GM23338 (cell line): ENCODE data around the gene AP2A2. TPM values are rescaled to one million over a fixed set of nuclear protein-coding genes. Genes with fewer than 3 reads are reported as not detected.

ENCODE experiments used
- ATAC-seq: fragments of 200-7000 bp; cut with Tn5 transposase; 3 replicates; pipeline ENCODE4 v1.9.1; 2020
- DNase-seq: peaks from one replicate; pipeline ENCODE4 v3.0.0-alpha.2; 2015; ENCODE audit warnings: low spot score
- H2AFZ ChIP-seq: fragments of 200-600 bp; sonication (generic); 2 replicates; pipeline ENCODE4 v1.8.0; 2016; ENCODE audit warnings: antibody characterized with exemption, mild to moderate bottlenecking, moderate library complexity
- H3F3A ChIP-seq: fragments of 200-600 bp; sonication (generic); replicated peaks from 2 replicates; pipeline ENCODE4 v1.8.0; 2017; ENCODE audit warnings: antibody characterized with exemption, mixed run types, low read depth
- H3K27ac ChIP-seq: fragments of 200-600 bp; sonication (generic); 2 replicates; pipeline ENCODE4 v1.6.1; 2016; ENCODE audit warnings: low read depth
- H3K27me3 ChIP-seq: fragments of 200-600 bp; sonication (generic); 2 replicates; pipeline ENCODE4 v1.8.0; 2016; ENCODE audit warnings: mild to moderate bottlenecking, mixed run types, moderate library complexity; ENCODE audit not compliant: insufficient read depth
- H3K36me3 ChIP-seq: fragments of 200-600 bp; sonication (generic); 2 replicates; pipeline ENCODE4 v1.8.0; 2016; ENCODE audit warnings: mild to moderate bottlenecking; ENCODE audit not compliant: insufficient read depth
- H3K4me1 ChIP-seq: fragments of 200-600 bp; sonication (generic); 2 replicates; pipeline ENCODE4 v1.8.0; 2016; ENCODE audit warnings: mild to moderate bottlenecking, moderate library complexity; ENCODE audit not compliant: insufficient read depth
- H3K4me2 ChIP-seq: fragments of 200-600 bp; sonication (generic); 2 replicates; pipeline ENCODE4 v1.7.1; 2017; ENCODE audit warnings: mixed run types
- H3K4me3 ChIP-seq: fragments of 200-600 bp; sonication (generic); 2 replicates; pipeline ENCODE4 v1.6.1; 2016; ENCODE audit warnings: mixed run types
- H3K79me2 ChIP-seq: fragments of 200-600 bp; sonication (generic); replicated peaks from 2 replicates; pipeline ENCODE4 v1.8.0; 2017; ENCODE audit warnings: mild to moderate bottlenecking; ENCODE audit not compliant: insufficient read depth
- H3K9me2 ChIP-seq: fragments of 200-600 bp; sonication (generic); 2 replicates; pipeline ENCODE4 v1.8.0; 2017; ENCODE audit not compliant: insufficient read depth
- H4K20me1 ChIP-seq: fragments of 200-600 bp; sonication (generic); replicated peaks from 2 replicates; pipeline ENCODE4 v1.8.0; 2017; ENCODE audit warnings: mild to moderate bottlenecking; ENCODE audit not compliant: insufficient read depth
- H3K27ac Mint-ChIP-seq: 2 replicates; pipeline ENCODE4 v1.8.0; 2020; ENCODE audit warnings: inconsistent platforms, mild to moderate bottlenecking, moderate library complexity, mixed read lengths
- H3K27me3 Mint-ChIP-seq: 3 replicates; pipeline ENCODE4 v1.8.0; 2022; ENCODE audit warnings: low read depth, mild to moderate bottlenecking, moderate library complexity, mixed read lengths, inconsistent platforms; ENCODE audit not compliant: insufficient read depth, poor library complexity
- H3K36me3 Mint-ChIP-seq: 3 replicates; pipeline ENCODE4 v1.8.0; 2021; ENCODE audit warnings: low read depth, mild to moderate bottlenecking, inconsistent platforms, moderate library complexity, mixed read lengths
- H3K4me1 Mint-ChIP-seq: 3 replicates; pipeline ENCODE4 v1.8.0; 2020; ENCODE audit warnings: mild to moderate bottlenecking, inconsistent platforms, mixed read lengths
- H3K4me3 Mint-ChIP-seq: 3 replicates; pipeline ENCODE4 v1.8.0; 2021; ENCODE audit warnings: moderate library complexity, mild to moderate bottlenecking, inconsistent platforms, mixed read lengths
- H3K9me3 Mint-ChIP-seq: 3 replicates; pipeline ENCODE4 v1.8.0; 2020; ENCODE audit warnings: moderate library complexity, mild to moderate bottlenecking, inconsistent platforms, mixed read lengths
- CREB1 ChIP-seq: fragments of 250-450 bp; sonication (Bioruptor Pico); IDR thresholded peaks from 2 replicates; pipeline ENCODE4 v1.5.0; 2020; ENCODE audit warnings: low read depth, mild to moderate bottlenecking, moderate library complexity
- EZH2 ChIP-seq: fragments of 200-600 bp; sonication (generic); IDR thresholded peaks from one replicate; pipeline ENCODE4 v1.8.0; 2017; ENCODE audit warnings: antibody characterized with exemption, mild to moderate bottlenecking, low read depth; ENCODE audit not compliant: unreplicated experiment
- EZH2phosphoT487 ChIP-seq: fragments of 200-600 bp; sonication (generic); IDR thresholded peaks from one replicate; pipeline ENCODE4 v1.8.1; 2018; ENCODE audit warnings: antibody characterized with exemption; ENCODE audit not compliant: unreplicated experiment
- JUNB ChIP-seq: IDR thresholded peaks from one replicate; pipeline ENCODE4 v1.6.1; 2016; ENCODE audit warnings: antibody characterized with exemption; ENCODE audit not compliant: unreplicated experiment
- NANOG ChIP-seq: IDR thresholded peaks from 2 replicates; pipeline ENCODE4 v1.6.1; 2016; ENCODE audit warnings: antibody characterized with exemption, borderline replicate concordance
- POLR2AphosphoS5 ChIP-seq: IDR thresholded peaks from 2 replicates; pipeline ENCODE4 v1.6.1; 2016; ENCODE audit warnings: antibody characterized with exemption, low read depth
- STAT1 ChIP-seq: IDR thresholded peaks from one replicate; pipeline ENCODE4 v1.6.1; 2016; ENCODE audit warnings: antibody characterized with exemption; ENCODE audit not compliant: unreplicated experiment
- ZNF114 ChIP-seq: fragments of 250-450 bp; sonication (Bioruptor Pico); IDR thresholded peaks from 2 replicates; pipeline ENCODE4 v1.5.0; 2020; ENCODE audit warnings: mild to moderate bottlenecking, moderate library complexity
- ZNF331 ChIP-seq: fragments of 250-450 bp; sonication (Bioruptor Pico); IDR thresholded peaks from 2 replicates; pipeline ENCODE4 v1.5.0; 2020; ENCODE audit warnings: low read depth, mild to moderate bottlenecking, moderate library complexity
- ZNF462 ChIP-seq: fragments of 250-450 bp; sonication (Bioruptor Pico); IDR thresholded peaks from 2 replicates; pipeline ENCODE4 v1.5.0; 2020; ENCODE audit warnings: mild to moderate bottlenecking, moderate library complexity
- polyA plus RNA-seq: library from polyadenylated mRNA; unstranded; fragments of >200 nt; fragmentation: Nextera tagmentation; extraction: Ambion mirVana; gene quantifications from 2 replicates; pipeline ENCODE4 v1.2.1, GENCODE V29; 2016
- total RNA-seq: library from RNA; depleted of rRNA; stranded (reverse); fragments of >200 nt; shearing (Covaris generic); gene quantifications from 2 replicates; pipeline ENCODE4 v1.2.3, GENCODE V29; 2014
- TF ChIP-seq, protein P1 (sequence below), 2 experiments: fragments of 200-600 bp in 1 of 2; sonication (generic) in 1 of 2; conservative IDR thresholded peaks; 2 replicates each; pipeline versions ENCODE4 v1.5.1 to v1.6.1; 2016 to 2017; ENCODE audit warnings: antibody characterized with exemption in 2 of 2, low read depth in 2 of 2, mild to moderate bottlenecking in 2 of 2, moderate library complexity in 1 of 2
- TF ChIP-seq, protein P2 (sequence below): IDR thresholded peaks from one replicate; pipeline ENCODE4 v1.6.1; 2018; ENCODE audit warnings: antibody characterized with exemption; ENCODE audit not compliant: unreplicated experiment
- TF ChIP-seq, protein P3 (sequence below): IDR thresholded peaks from 2 replicates; pipeline ENCODE4 v1.6.1; 2016; ENCODE audit warnings: antibody characterized with exemption

The AP2A2 gene
- total and polyA plus RNA-seq, 2 experiments from 2014 or later = 23.7 to 47.5 TPM

DNA sequence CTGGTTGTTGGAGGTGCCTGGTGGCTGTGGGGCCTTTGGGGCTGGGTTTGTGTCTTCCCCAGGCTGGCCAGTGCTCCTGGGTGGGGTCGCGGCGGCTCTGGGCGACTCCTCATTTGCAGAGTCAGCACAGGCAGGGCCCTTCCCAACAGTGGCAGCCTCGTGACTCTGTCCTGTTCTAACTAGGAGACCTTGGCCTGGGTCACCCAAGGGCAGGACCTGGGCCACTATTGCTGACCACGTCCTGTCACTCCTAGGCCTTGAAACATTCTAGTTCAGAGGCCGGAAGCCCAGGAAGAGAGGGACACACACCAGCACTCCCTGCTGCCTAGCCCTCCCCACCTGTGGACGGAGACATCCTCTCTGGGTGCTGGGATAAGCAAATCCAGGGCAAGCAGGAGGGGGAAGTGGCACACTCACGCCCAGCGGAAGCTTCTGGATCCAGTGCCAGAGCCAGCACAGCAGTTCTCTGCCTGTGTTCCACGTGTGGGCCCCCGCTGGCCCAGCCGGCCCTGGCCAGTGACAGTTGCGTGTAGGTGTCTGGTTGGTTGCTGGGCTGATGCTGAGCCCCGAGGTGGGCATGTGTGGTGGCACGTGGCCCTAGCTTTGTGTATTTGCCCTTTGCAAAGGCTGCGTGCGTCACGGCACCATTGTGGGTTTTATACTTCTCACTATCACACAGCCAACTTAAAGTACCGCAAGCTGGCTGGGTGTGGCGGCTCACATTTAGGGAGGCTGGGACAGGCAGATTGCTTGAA, 10.7 kb upstream of the AP2A2 start:
- ATAC-seq (no peak), DNase-seq (no peak)
- Histone ChIP-seq H3K4me3 (no peak overlapping the region), H3K27ac (no peak overlapping the region), H3F3A (peaks cover 22% of the 10 kb centered on the region; the same call in 1 of the 2 replicates), H3K36me3 (no peaks in the 10 kb centered on the region), H4K20me1 (no peaks in the 10 kb centered on the region; the same call in 1 of the 2 replicates), H3K4me2 (no peak overlapping the region), H3K27me3 (no peaks in the 10 kb centered on the region), H3K79me2 (peaks cover 6% of the 10 kb centered on the region), H2AFZ (no peak overlapping the region), H3K4me1 (peaks cover 7% of the 10 kb centered on the region; the same call in 1 of the 2 replicates), H3K9me2 (no peaks in the 10 kb centered on the region)
- H3K4me3 Mint-ChIP-seq = no peak overlapping the region
- TF ChIP-seq, protein P1, sequence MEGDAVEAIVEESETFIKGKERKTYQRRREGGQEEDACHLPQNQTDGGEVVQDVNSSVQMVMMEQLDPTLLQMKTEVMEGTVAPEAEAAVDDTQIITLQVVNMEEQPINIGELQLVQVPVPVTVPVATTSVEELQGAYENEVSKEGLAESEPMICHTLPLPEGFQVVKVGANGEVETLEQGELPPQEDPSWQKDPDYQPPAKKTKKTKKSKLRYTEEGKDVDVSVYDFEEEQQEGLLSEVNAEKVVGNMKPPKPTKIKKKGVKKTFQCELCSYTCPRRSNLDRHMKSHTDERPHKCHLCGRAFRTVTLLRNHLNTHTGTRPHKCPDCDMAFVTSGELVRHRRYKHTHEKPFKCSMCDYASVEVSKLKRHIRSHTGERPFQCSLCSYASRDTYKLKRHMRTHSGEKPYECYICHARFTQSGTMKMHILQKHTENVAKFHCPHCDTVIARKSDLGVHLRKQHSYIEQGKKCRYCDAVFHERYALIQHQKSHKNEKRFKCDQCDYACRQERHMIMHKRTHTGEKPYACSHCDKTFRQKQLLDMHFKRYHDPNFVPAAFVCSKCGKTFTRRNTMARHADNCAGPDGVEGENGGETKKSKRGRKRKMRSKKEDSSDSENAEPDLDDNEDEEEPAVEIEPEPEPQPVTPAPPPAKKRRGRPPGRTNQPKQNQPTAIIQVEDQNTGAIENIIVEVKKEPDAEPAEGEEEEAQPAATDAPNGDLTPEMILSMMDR (conservative IDR thresholded peaks at IDR 0.05; ENCODE audit: low read depth in 2 of 2) = no peak
- TF ChIP-seq NANOG = no peak
- no peak for TF ChIP-seq CREB1 (CRISPR knock-in tag)
- TF ChIP-seq EZH2phosphoT487 = no peak
- no peak for TF ChIP-seq ZNF114 (CRISPR knock-in tag)
- no peak for TF ChIP-seq ZNF331 (CRISPR knock-in tag)
- no peak for TF ChIP-seq ZNF462 (CRISPR knock-in tag)
- TF ChIP-seq, protein P2, sequence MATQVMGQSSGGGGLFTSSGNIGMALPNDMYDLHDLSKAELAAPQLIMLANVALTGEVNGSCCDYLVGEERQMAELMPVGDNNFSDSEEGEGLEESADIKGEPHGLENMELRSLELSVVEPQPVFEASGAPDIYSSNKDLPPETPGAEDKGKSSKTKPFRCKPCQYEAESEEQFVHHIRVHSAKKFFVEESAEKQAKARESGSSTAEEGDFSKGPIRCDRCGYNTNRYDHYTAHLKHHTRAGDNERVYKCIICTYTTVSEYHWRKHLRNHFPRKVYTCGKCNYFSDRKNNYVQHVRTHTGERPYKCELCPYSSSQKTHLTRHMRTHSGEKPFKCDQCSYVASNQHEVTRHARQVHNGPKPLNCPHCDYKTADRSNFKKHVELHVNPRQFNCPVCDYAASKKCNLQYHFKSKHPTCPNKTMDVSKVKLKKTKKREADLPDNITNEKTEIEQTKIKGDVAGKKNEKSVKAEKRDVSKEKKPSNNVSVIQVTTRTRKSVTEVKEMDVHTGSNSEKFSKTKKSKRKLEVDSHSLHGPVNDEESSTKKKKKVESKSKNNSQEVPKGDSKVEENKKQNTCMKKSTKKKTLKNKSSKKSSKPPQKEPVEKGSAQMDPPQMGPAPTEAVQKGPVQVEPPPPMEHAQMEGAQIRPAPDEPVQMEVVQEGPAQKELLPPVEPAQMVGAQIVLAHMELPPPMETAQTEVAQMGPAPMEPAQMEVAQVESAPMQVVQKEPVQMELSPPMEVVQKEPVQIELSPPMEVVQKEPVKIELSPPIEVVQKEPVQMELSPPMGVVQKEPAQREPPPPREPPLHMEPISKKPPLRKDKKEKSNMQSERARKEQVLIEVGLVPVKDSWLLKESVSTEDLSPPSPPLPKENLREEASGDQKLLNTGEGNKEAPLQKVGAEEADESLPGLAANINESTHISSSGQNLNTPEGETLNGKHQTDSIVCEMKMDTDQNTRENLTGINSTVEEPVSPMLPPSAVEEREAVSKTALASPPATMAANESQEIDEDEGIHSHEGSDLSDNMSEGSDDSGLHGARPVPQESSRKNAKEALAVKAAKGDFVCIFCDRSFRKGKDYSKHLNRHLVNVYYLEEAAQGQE = no peak
- TF ChIP-seq JUNB = no peak
- TF ChIP-seq POLR2AphosphoS5 = no peak
- no peak for TF ChIP-seq STAT1
- no peak for TF ChIP-seq EZH2
- TF ChIP-seq, protein P3, sequence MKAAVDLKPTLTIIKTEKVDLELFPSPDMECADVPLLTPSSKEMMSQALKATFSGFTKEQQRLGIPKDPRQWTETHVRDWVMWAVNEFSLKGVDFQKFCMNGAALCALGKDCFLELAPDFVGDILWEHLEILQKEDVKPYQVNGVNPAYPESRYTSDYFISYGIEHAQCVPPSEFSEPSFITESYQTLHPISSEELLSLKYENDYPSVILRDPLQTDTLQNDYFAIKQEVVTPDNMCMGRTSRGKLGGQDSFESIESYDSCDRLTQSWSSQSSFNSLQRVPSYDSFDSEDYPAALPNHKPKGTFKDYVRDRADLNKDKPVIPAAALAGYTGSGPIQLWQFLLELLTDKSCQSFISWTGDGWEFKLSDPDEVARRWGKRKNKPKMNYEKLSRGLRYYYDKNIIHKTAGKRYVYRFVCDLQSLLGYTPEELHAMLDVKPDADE = no peak
- H3K27me3 Mint-ChIP-seq = peaks cover 12% of the 10 kb centered on the region
- no peaks in the 10 kb centered on the region; the same call in 2 of the 3 replicates for H3K9me3 Mint-ChIP-seq
- peaks cover 10% of the 10 kb centered on the region for H3K4me1 Mint-ChIP-seq
- H3K36me3 Mint-ChIP-seq = no peaks in the 10 kb centered on the region
- no peak overlapping the region for H3K27ac Mint-ChIP-seq
